Neuronal stem cell (in vitro differentiated cells): ENCODE measurements around the gene SEPTIN5.

Experiments
- DNase-seq: peaks from one replicate; pipeline ENCODE4 v3.0.0-alpha.2; 2013; ENCODE audit warnings: low spot score
- H2AFZ ChIP-seq: one replicate; pipeline ENCODE4 v1.6.1; 2013; ENCODE audit warnings: mild to moderate bottlenecking, low read length, inconsistent platforms
- H2AK5ac ChIP-seq: 2 replicates; pipeline ENCODE4 v1.6.1; 2013; ENCODE audit warnings: low read depth, mild to moderate bottlenecking, inconsistent platforms, low read length, moderate library complexity, mixed read lengths
- H2BK120ac ChIP-seq: 2 replicates; pipeline ENCODE4 v1.6.1; 2013; ENCODE audit warnings: low read depth, mild to moderate bottlenecking, inconsistent platforms, low read length, moderate library complexity, mixed read lengths
- H2BK12ac ChIP-seq: one replicate; pipeline ENCODE4 v1.6.1; 2013; ENCODE audit warnings: low read length, inconsistent platforms
- H2BK15ac ChIP-seq: 2 replicates; pipeline ENCODE4 v1.6.1; 2013; ENCODE audit warnings: mild to moderate bottlenecking, low read length, inconsistent platforms, mixed read lengths
- H2BK5ac ChIP-seq: one replicate; pipeline ENCODE4 v1.6.1; 2013; ENCODE audit warnings: inconsistent platforms, mild to moderate bottlenecking, low read length, moderate library complexity
- H3K14ac ChIP-seq: one replicate; pipeline ENCODE4 v1.6.1; 2013; ENCODE audit warnings: low read length, inconsistent platforms
- H3K18ac ChIP-seq: 2 replicates; pipeline ENCODE4 v1.6.1; 2013; ENCODE audit warnings: low read length, inconsistent platforms
- H3K23ac ChIP-seq: 2 replicates; pipeline ENCODE4 v1.6.1; 2013; ENCODE audit warnings: low read depth, mild to moderate bottlenecking, mixed read lengths, low read length, inconsistent platforms; ENCODE audit not compliant: poor library complexity
- H3K27ac ChIP-seq: replicated peaks from 3 replicates; pipeline ENCODE4 v1.5.1; 2013; ENCODE audit warnings: low read length, inconsistent platforms
- H3K27me3 ChIP-seq, 3 experiments: 2 replicates each; pipeline ENCODE4 v1.6.1; 2013; ENCODE audit warnings: low read length in 3 of 3, mild to moderate bottlenecking in 2 of 3, inconsistent platforms in 1 of 3, low read depth in 1 of 3, mixed read lengths in 1 of 3, moderate library complexity in 1 of 3; ENCODE audit not compliant: control insufficient read depth in 3 of 3, insufficient read depth in 3 of 3
- H3K36me3 ChIP-seq, 2 donors: replicated peaks in 1 of 2; 2 replicates each; pipeline ENCODE4 v1.6.1; 2013; ENCODE audit warnings: low read length in 2 of 2; ENCODE audit not compliant: control insufficient read depth in 2 of 2, insufficient read depth in 2 of 2
- H3K4ac ChIP-seq: 2 replicates; pipeline ENCODE4 v1.6.1; 2013; ENCODE audit warnings: inconsistent platforms, mild to moderate bottlenecking, low read length, moderate library complexity
- H3K4me1 ChIP-seq, 2 donors: 1 replicate in 1 of 2; 2 replicates in 1 of 2; pipeline ENCODE4 v1.6.1; 2013; ENCODE audit warnings: low read length in 2 of 2, low read depth in 1 of 2; ENCODE audit not compliant: control insufficient read depth in 2 of 2, insufficient read depth in 1 of 2
- H3K4me2 ChIP-seq: one replicate; pipeline ENCODE4 v1.6.1; 2013; ENCODE audit warnings: mild to moderate bottlenecking, low read length, inconsistent platforms; ENCODE audit not compliant: insufficient read depth, poor library complexity, severe bottlenecking
- H3K4me3 ChIP-seq, 2 donors: 2 replicates each; pipeline ENCODE4 v1.5.1; 2013; ENCODE audit warnings: low read length in 2 of 2, mild to moderate bottlenecking in 2 of 2, inconsistent platforms in 1 of 2, moderate library complexity in 1 of 2
- H3K79me1 ChIP-seq: one replicate; pipeline ENCODE4 v1.6.1; 2013; ENCODE audit warnings: low read depth, mild to moderate bottlenecking, inconsistent platforms, low read length, moderate library complexity
- H3K9ac ChIP-seq: one replicate; pipeline ENCODE4 v1.6.1; 2013; ENCODE audit warnings: mild to moderate bottlenecking, low read depth, low read length, inconsistent platforms; ENCODE audit not compliant: poor library complexity
- H3K9me3 ChIP-seq, 2 donors: replicated peaks in 1 of 2; 2 replicates each; pipeline versions ENCODE3 to v1.6.1; 2013; ENCODE audit warnings: low read length in 2 of 2, mild to moderate bottlenecking in 2 of 2, inconsistent platforms in 1 of 2, low read depth in 1 of 2, mixed read lengths in 1 of 2, moderate library complexity in 1 of 2; ENCODE audit not compliant: control insufficient read depth in 2 of 2, insufficient read depth in 1 of 2
- H4K8ac ChIP-seq: one replicate; pipeline ENCODE4 v1.6.1; 2013; ENCODE audit warnings: low read depth, mild to moderate bottlenecking, inconsistent platforms, low read length, moderate library complexity
- H4K91ac ChIP-seq: one replicate; pipeline ENCODE4 v1.6.1; 2013; ENCODE audit warnings: low read length, low read depth, mild to moderate bottlenecking, inconsistent platforms; ENCODE audit not compliant: poor library complexity
- WGBS, 2 donors: extraction: QIAGEN DNeasy Blood & Tissue Kit; methylation state at CpG; one replicate each; pipeline ENCODE4 v1.1.7; 2013; ENCODE audit warnings: missing lambda C conversion rate in 2 of 2, mixed read lengths in 1 of 2; ENCODE audit not compliant: insufficient read length in 2 of 2, insufficient replicate concordance in 1 of 2; ENCODE audit errors: extremely low coverage in 2 of 2; 5-methylcytosine and 5-hydroxymethylcytosine counted together

Gene SEPTIN5

GRCh38 chr22:19745155-19746101, 31.1 kb downstream of the SEPTIN5 start:
- no peak overlapping the region for H3K4ac ChIP-seq
- H2BK12ac ChIP-seq: peak overlapping the region; percentile 41
- no CpG with 5 or more reads among the region's 24 CpGs for WGBS, 2 donors
- H3K79me1 ChIP-seq: peaks cover 12% of the 10 kb centered on the region
- H3K18ac ChIP-seq: peak overlapping the region; percentile 90
- H3K4me2 ChIP-seq: no peak overlapping the region
- no peak overlapping the region for H4K91ac ChIP-seq
- peak overlapping the region; percentile 97 for H3K23ac ChIP-seq
- H3K27ac ChIP-seq: no peak overlapping the region
- no peaks in the 10 kb centered on the region for H3K36me3 ChIP-seq
- peak overlapping the region; percentile 44 for H3K9ac ChIP-seq
- H3K4me3 ChIP-seq: no peak overlapping the region
- H2AK5ac ChIP-seq: peak overlapping the region; percentile 30
- peaks cover 0 to 60% (median 1%) of the 10 kb centered on the region in 3 experiments for H3K27me3 ChIP-seq
- H3K14ac ChIP-seq: peak overlapping the region; percentile 89
- H4K8ac ChIP-seq: peak overlapping the region; percentile 82
- H2BK5ac ChIP-seq: peak overlapping the region; percentile 75
- H2BK15ac ChIP-seq: peak overlapping the region; percentile 85
- DNase-seq: no peak
- peak overlapping the region; percentile 61 for H2AFZ ChIP-seq
- H2BK120ac ChIP-seq: no peak overlapping the region
- H3K4me1 ChIP-seq: peaks cover 15 to 17% of the 10 kb centered on the region in 2 donors
- no peaks in the 10 kb centered on the region for H3K9me3 ChIP-seq

DNA sequence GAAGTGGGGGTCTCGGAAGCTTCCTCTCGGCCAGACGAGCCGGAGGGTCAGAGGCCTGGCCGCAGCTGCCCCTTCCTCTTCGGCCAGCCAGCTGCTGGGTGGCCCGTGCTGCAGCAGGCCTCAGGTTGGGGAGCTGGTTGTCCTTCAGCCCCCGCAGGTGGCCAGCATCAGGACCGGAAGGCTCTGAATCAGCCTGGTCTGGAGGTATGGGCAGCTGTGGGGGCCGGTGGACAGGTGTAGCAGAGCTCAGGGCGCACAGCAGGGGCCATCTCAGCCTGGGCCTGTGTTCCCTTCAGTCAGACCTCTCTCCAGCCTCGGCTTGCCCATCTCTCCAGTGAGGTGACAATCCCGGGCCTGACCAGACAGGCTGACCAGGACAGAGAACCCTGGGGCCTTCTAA, 32.4 kb downstream of the SEPTIN5 start:
- Histone ChIP-seq H3K4me2 (no peak overlapping the region), H3K27me3 (peaks cover 0 to 62% (median 1%) of the 10 kb centered on the region in 3 experiments), H2BK120ac (peak overlapping the region; percentile 72), H3K18ac (peak overlapping the region; percentile 90), H3K4ac (no peak overlapping the region), H3K9me3 (no peaks in the 10 kb centered on the region), H3K23ac (peak overlapping the region; percentile 97), H3K79me1 (peaks cover 11% of the 10 kb centered on the region), H3K4me3 (no peak overlapping the region), H4K8ac (no peak overlapping the region), H4K91ac (no peak overlapping the region), H3K36me3 (no peaks in the 10 kb centered on the region), H3K9ac (no peak overlapping the region), H2BK15ac (peak overlapping the region; percentile 45), H3K27ac (no peak overlapping the region), H2AK5ac (peak overlapping the region; percentile 92), H2BK5ac (peak overlapping the region; percentile 39), H3K14ac (peak overlapping the region; percentile 47), H2BK12ac (no peak overlapping the region), H3K4me1 (peaks cover 17 to 23% of the 10 kb centered on the region in 2 donors), H2AFZ (peak overlapping the region; percentile 4)
- no CpG with 5 or more reads among the region's 13 CpGs for WGBS, 2 donors
- DNase-seq: no peak

DNA sequence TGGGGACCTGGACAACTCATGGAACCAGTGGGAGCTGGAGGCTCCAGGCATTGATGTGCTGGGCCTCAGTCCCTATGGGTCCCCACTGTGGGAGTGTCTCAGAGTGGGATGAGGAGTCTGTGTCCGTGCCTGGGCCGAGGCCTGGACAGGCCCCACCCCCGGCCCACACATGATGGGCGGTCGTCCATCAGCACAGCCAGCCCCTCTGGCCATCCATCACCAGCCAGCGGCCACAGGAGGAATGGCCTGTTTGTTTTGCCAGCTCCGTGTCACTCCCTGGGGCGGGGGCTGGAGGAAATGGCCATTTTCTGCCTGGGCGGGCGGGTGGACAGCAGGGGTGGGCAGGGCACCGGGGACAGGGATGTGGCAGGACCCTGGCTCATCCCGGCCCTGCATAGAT, 33.2 kb downstream of the SEPTIN5 start:
- no peaks in the 10 kb centered on the region for H3K36me3 ChIP-seq
- H3K23ac ChIP-seq: peak overlapping the region; percentile 91
- no peak overlapping the region for H2BK12ac ChIP-seq
- H3K18ac ChIP-seq: no peak overlapping the region
- H3K4ac ChIP-seq: no peak overlapping the region
- H3K27ac ChIP-seq: no peak overlapping the region
- H3K9ac ChIP-seq: no peak overlapping the region
- peak overlapping the region; percentile 63 for H2AK5ac ChIP-seq
- no peaks in the 10 kb centered on the region for H3K9me3 ChIP-seq
- peaks cover 0 to 67% (median 0%) of the 10 kb centered on the region in 3 experiments for H3K27me3 ChIP-seq
- H3K4me2 ChIP-seq: no peak overlapping the region
- H3K4me1 ChIP-seq: peaks cover 17 to 23% of the 10 kb centered on the region in 2 donors
- no peak overlapping the region for H2BK120ac ChIP-seq
- H2BK5ac ChIP-seq: peak overlapping the region; percentile 35
- H3K14ac ChIP-seq: no peak overlapping the region
- no peak overlapping the region for H4K91ac ChIP-seq
- peaks cover 11% of the 10 kb centered on the region for H3K79me1 ChIP-seq
- no peak overlapping the region for H2AFZ ChIP-seq
- no peak overlapping the region for H3K4me3 ChIP-seq
- WGBS, 2 donors: no CpG with 5 or more reads among the region's 12 CpGs
- DNase-seq: no peak
- no peak overlapping the region for H4K8ac ChIP-seq
- peak overlapping the region; percentile 45 for H2BK15ac ChIP-seq

- Histone ChIP-seq H3K79me1 (peaks cover 11% of the 10 kb centered on the region), H2BK5ac (no peak overlapping the region), H2BK15ac (no peak overlapping the region), H3K14ac (peak overlapping the region; percentile 12), H3K4ac (no peak overlapping the region), H4K8ac (no peak overlapping the region), H3K9ac (no peak overlapping the region), H2BK120ac (no peak overlapping the region), H3K27ac (no peak overlapping the region), H3K4me3 (no peak overlapping the region), H3K23ac (peak overlapping the region; percentile 91), H3K27me3 (peaks cover 0 to 67% (median 5%) of the 10 kb centered on the region in 3 experiments), H2BK12ac (no peak overlapping the region), H4K91ac (no peak overlapping the region), H3K9me3 (peaks cover 0 to 2% of the 10 kb centered on the region in 2 donors), H3K36me3 (no peaks in the 10 kb centered on the region), H3K4me2 (no peak overlapping the region), H3K4me1 (peaks cover 17 to 29% of the 10 kb centered on the region in 2 donors), H2AK5ac (no peak overlapping the region), H2AFZ (no peak overlapping the region), H3K18ac (peak overlapping the region; percentile 27)
- no peak for DNase-seq
- WGBS, 2 donors: no CpG with 5 or more reads among the region's 4 CpGs
Measured at GRCh38 chr22:19748139-19748538, 33.8 kb downstream of the SEPTIN5 start.
